CD4-positive, alpha-beta memory T cell (primary cell): ENCODE data around the gene DNAJA2. TPM values are rescaled to one million over a fixed set of nuclear protein-coding genes. Genes with fewer than 3 reads are reported as not detected.

Experiments used
- CTCF ChIA-PET: fragments of 350-600 bp; sonication (Branson Sonifier 250); formaldehyde crosslinking; loops from one replicate; lab custom pipeline; 2021; ENCODE audit warnings: inconsistent platforms; ENCODE audit not compliant: partially characterized antibody; lab: Charles Lee
- POLR2A ChIA-PET: fragments of 350-600 bp; sonication (Branson Sonifier 250); formaldehyde crosslinking; loops from one replicate; lab custom pipeline; 2021; ENCODE audit not compliant: partially characterized antibody; lab: Charles Lee
- DNase-seq, 5 donors: peaks; one replicate each; pipeline versions ENCODE4 v3.0.0 to v3.0.0-alpha.2; 2020 to 2022; ENCODE audit warnings: mixed read lengths in 1 of 5
- H3K27ac ChIP-seq: one replicate; pipeline ENCODE4 v1.7.0; 2013; ENCODE audit warnings: low read depth, low read length
- H3K27me3 ChIP-seq: 2 replicates; pipeline ENCODE4 v1.7.0; 2013; ENCODE audit warnings: mild to moderate bottlenecking, low read length, moderate library complexity; ENCODE audit not compliant: insufficient read depth
- H3K36me3 ChIP-seq: 2 replicates; pipeline ENCODE4 v1.7.0; 2013; ENCODE audit warnings: mild to moderate bottlenecking, low read length, moderate library complexity; ENCODE audit not compliant: insufficient read depth
- H3K4me1 ChIP-seq: 2 replicates; pipeline ENCODE4 v1.7.0; 2013; ENCODE audit warnings: mild to moderate bottlenecking, low read length, moderate library complexity; ENCODE audit not compliant: insufficient read depth
- H3K4me3 ChIP-seq, 2 donors: one replicate each; pipeline ENCODE4 v1.7.0; 2013; ENCODE audit warnings: low read length in 2 of 2, mild to moderate bottlenecking in 1 of 2
- H3K9me3 ChIP-seq, 2 donors: one replicate each; pipeline ENCODE4 v1.7.0; 2013; ENCODE audit warnings: low read length in 2 of 2, control low read depth in 1 of 2; ENCODE audit not compliant: control insufficient read depth in 1 of 2
- H3K27ac Mint-ChIP-seq, 7 donors: one replicate each; pipeline ENCODE4 v1.8.0; 2020 to 2021; ENCODE audit warnings: mixed read lengths in 7 of 7, mild to moderate bottlenecking in 6 of 7, inconsistent platforms in 3 of 7, moderate library complexity in 3 of 7
- H3K27me3 Mint-ChIP-seq, 2 donors: one replicate each; pipeline ENCODE4 v1.8.0; 2020 to 2021; ENCODE audit warnings: mixed read lengths in 2 of 2
- H3K36me3 Mint-ChIP-seq, 2 donors: one replicate each; pipeline ENCODE4 v1.8.0; 2020 to 2021; ENCODE audit warnings: mixed read lengths in 2 of 2, inconsistent platforms in 1 of 2, mild to moderate bottlenecking in 1 of 2
- H3K4me1 Mint-ChIP-seq, 4 donors: one replicate each; pipeline ENCODE4 v1.8.0; 2020 to 2021; ENCODE audit warnings: mixed read lengths in 4 of 4, mild to moderate bottlenecking in 1 of 4
- H3K4me3 Mint-ChIP-seq, 8 donors: one replicate each; pipeline ENCODE4 v1.8.0; 2020 to 2021; ENCODE audit warnings: mixed read lengths in 8 of 8, mild to moderate bottlenecking in 7 of 8, moderate library complexity in 6 of 8, inconsistent platforms in 3 of 8
- H3K9me3 Mint-ChIP-seq, 8 donors: one replicate each; pipeline ENCODE4 v1.8.0; 2020 to 2021; ENCODE audit warnings: mixed read lengths in 8 of 8, mild to moderate bottlenecking in 5 of 8, inconsistent platforms in 3 of 8, moderate library complexity in 1 of 8
- intact Hi-C: fragments of 100-400 bp; cut with micrococcal nuclease; formaldehyde crosslinking; loops from one replicate; pipeline ENCODE4 v1.15.1; 2023
- polyA plus RNA-seq, 2 donors: library from polyadenylated mRNA; unstranded; fragments of 300-500 nt; fragmentation: Illumina TruSeq; gene quantifications; one replicate each; pipeline ENCODE4 v1.2.3, GENCODE V29; 2021
- total RNA-seq, 2 experiments: library from RNA; stranded (reverse); gene quantifications; one replicate each; pipeline ENCODE4 v1.2.3, GENCODE V29; 2021

Gene DNAJA2
- total and polyA plus RNA-seq, 4 experiments from 2014 or later = 73.2 to 95.6 (median 79.3) TPM

- Mint-ChIP-seq H3K27ac (no peak overlapping the region), H3K4me1 (peaks cover 2 to 6% (median 4%) of the 10 kb centered on the region in 4 donors), H3K4me3 (no peak overlapping the region), H3K9me3 (no peaks in the 10 kb centered on the region), H3K36me3 (no peaks in the 10 kb centered on the region), H3K27me3 (no peaks in the 10 kb centered on the region)
- H3K4me3 ChIP-seq = no peak overlapping the region
- no peaks in the 10 kb centered on the region for H3K36me3 ChIP-seq
- intact Hi-C loops = no loop called here
- DNase-seq = no peak
- ChIA-PET CTCF (interaction anchor here (0.8 to 10.0 kb wide), 9 partner anchors 15 to 233 kb away, joined by 3 to 151 read pairs (median 3); no protein-coding TSS in a partner anchor), POLR2A (interaction anchor here (1.5 kb wide), 1 partner anchor 52 kb away, joined by 3 read pairs; no protein-coding TSS in a partner anchor)
- no peaks in the 10 kb centered on the region for H3K4me1 ChIP-seq
- no peaks in the 10 kb centered on the region for H3K9me3 ChIP-seq
- no peaks in the 10 kb centered on the region for H3K27me3 ChIP-seq
- H3K27ac ChIP-seq = no peak overlapping the region
These were observed 67.0 kb downstream of the DNAJA2 start for GRCh38 chr16:46906360-46907060.

Other genes with a start within 250 kb of the DNAJA2 start
- under 1 TPM in 1 of 2 experiments, not detected in 1; 0.32 TPM for gene MYLK3, start 225.3 kb downstream of the DNAJA2 start, total RNA-seq
- gene MYLK3, start 225.3 kb downstream of the DNAJA2 start, polyA plus RNA-seq = not detected
- gene C16orf87, start 142.5 kb downstream of the DNAJA2 start, total RNA-seq = 1 to 10 TPM; 5.8 to 6.2 TPM
- 10 to 100 TPM in 1 of 2 donors, 1 to 10 TPM in 1; 7.3 to 15.5 TPM for gene C16orf87, start 142.5 kb downstream of the DNAJA2 start, polyA plus RNA-seq
- gene GPT2, start 89.3 kb downstream of the DNAJA2 start, total RNA-seq = 1 to 10 TPM; 1.2 to 1.5 TPM
- gene GPT2, start 89.3 kb downstream of the DNAJA2 start, polyA plus RNA-seq = under 1 TPM in 1 of 2 donors, not detected in 1; 0.63 TPM
- gene NETO2, start 170.3 kb upstream of the DNAJA2 start, total RNA-seq = 1 to 10 TPM; 3.0 to 3.2 TPM
- 1 to 10 TPM; 5.0 to 5.1 TPM for gene NETO2, start 170.3 kb upstream of the DNAJA2 start, polyA plus RNA-seq